ENCODE measurements around the gene PPP3R1.

- TF ChIP-seq CTCF (tag by site-specific recombination; IDR thresholded peaks at IDR 0.05) (no peak), ZNF394 (tag by site-specific recombination; IDR thresholded peaks at IDR 0.05; ENCODE audit: borderline replicate concordance) (no peak), PRDM10 (tag by site-specific recombination; IDR thresholded peaks at IDR 0.05) (no peak), ZNF24 (tag by site-specific recombination; IDR thresholded peaks at IDR 0.05) (no peak), ZNF274 (IDR thresholded peaks at IDR 0.05; ENCODE audit: low read length) (no peak), ZNF274 (tag by site-specific recombination; IDR thresholded peaks at IDR 0.05; ENCODE audit: borderline replicate concordance) (no peak), ZBTB8A (tag by site-specific recombination; IDR thresholded peaks at IDR 0.05) (no peak), ZBTB1 (tag by site-specific recombination; IDR thresholded peaks at IDR 0.05) (no peak)
Measured at GRCh38 chr2:68266655-68267054, 14.3 kb upstream of the PPP3R1 start.
